ENCODE measurements around the gene RNF7. TPM values are rescaled to one million over a fixed set of nuclear protein-coding genes. Genes with fewer than 3 reads are reported as not detected.

RNF7 gene
- total and polyA plus RNA-seq, 2 of the 4 experiments (the other 2 are of a cell fraction) = 98.7 to 149 TPM

- 0 out of 2 replicates have a peak overlapping the region, but pooled peaks have one; percentile 57 for H3K56ac ChIP-seq (ENCODE audit: extremely low read depth, insufficient read depth, low read length)
- peak overlapping the region; percentile 92 for H2BK5ac ChIP-seq (ENCODE audit: low read depth, low read length, poor library complexity, severe bottlenecking)
- H4K8ac ChIP-seq (ENCODE audit: low read depth in 2 of 2, low read length in 2 of 2) = peak overlapping the region; percentile 41 to 98
- H3K27me3 ChIP-seq (ENCODE audit: control insufficient read depth, insufficient read depth, low read length) = no peaks in the 10 kb centered on the region
- peak overlapping the region; percentile 88 for H3K18ac ChIP-seq (ENCODE audit: low read depth, low read length)
- H2BK20ac ChIP-seq (ENCODE audit: low read depth, low read length) = peak overlapping the region; percentile 99; the same call in 1 of the 2 replicates
- no peak overlapping the region for H3K4me3 ChIP-seq (ENCODE audit: insufficient read depth, low read depth, low read length)
- H2AFZ ChIP-seq (replicated peaks; ENCODE audit: low read length, poor library complexity) = peak overlapping the region; percentile 69
- TF ChIP-seq CTCF (conservative IDR thresholded peaks at IDR 0.05; ENCODE audit: low read depth, low read length) (no peak), POLR2A (IDR thresholded peaks at IDR 0.05; ENCODE audit: low read depth, low read length) (no peak), BHLHE40 (IDR thresholded peaks at IDR 0.05; ENCODE audit: low read depth, low read length) (no peak), MAFK (IDR thresholded peaks at IDR 0.05; ENCODE audit: low read depth, low read length) (no peak), USF2 (IDR thresholded peaks at IDR 0.05; ENCODE audit: low read depth, low read length) (no peak), CEBPB (IDR thresholded peaks at IDR 0.05; ENCODE audit: low read depth, low read length) (no peak), CHD1 (IDR thresholded peaks at IDR 0.05; ENCODE audit: low read depth, low read length) (no peak), RFX5 (IDR thresholded peaks at IDR 0.05; ENCODE audit: low read depth, low read length) (no peak)
- H3K4me2 ChIP-seq (ENCODE audit: low read depth, low read length) = peak overlapping the region; percentile 44; the same call in 1 of the 2 replicates
- no TSS peak for BruUV-seq (replicated peaks)
- ChIA-PET POLR2A (ENCODE audit: unreplicated experiment) (no interaction called here), CTCF (no interaction called here)
- peak; percentile 77 for ATAC-seq (ENCODE audit: low read depth)
- H2BK15ac ChIP-seq (ENCODE audit: low read depth, low read length) = peak overlapping the region; percentile 97; the same call in 2 of the 3 replicates
- H2BK120ac ChIP-seq (ENCODE audit: low read depth, low read length) = peak overlapping the region; percentile 100
- dilution Hi-C loops (cut with HindIII; ENCODE audit: low sequenced_read_pairs, unreplicated experiment) = no loop called here
- WGBS, 2 experiments (ENCODE audit: extremely low coverage in 2 of 2, insufficient read length in 1 of 2) = no CpG with 5 or more reads among the region's 2 CpGs
- H3K9ac ChIP-seq (ENCODE audit: low read depth, low read length) = no peak overlapping the region
- in situ Hi-C loops (cut with MboI; ENCODE audit: low sequenced_read_pairs) = no loop called here
- peak overlapping the region; percentile 99 for H3K4ac ChIP-seq (ENCODE audit: low read depth, low read length)
- H3K36me3 ChIP-seq (ENCODE audit: control insufficient read depth, insufficient read depth, low read length) = no peaks in the 10 kb centered on the region
- H4K5ac ChIP-seq (ENCODE audit: low read depth, low read length) = peak overlapping the region; percentile 74
- peak overlapping the region; percentile 96 for H3K27ac ChIP-seq (ENCODE audit: insufficient read depth, low read length)
- no peaks in the 10 kb centered on the region for H4K20me1 ChIP-seq (ENCODE audit: insufficient read depth, low read length)
- no peaks in the 10 kb centered on the region for H3K9me3 ChIP-seq (ENCODE audit: control insufficient read depth, insufficient read depth, low read length)
- peak overlapping the region; percentile 69 for H2AK9ac ChIP-seq (replicated peaks; ENCODE audit: low read depth, low read length, poor library complexity)
- peak overlapping the region; percentile 96 for H4K91ac ChIP-seq (ENCODE audit: insufficient read depth, low read depth, low read length)
- peaks cover 14% of the 10 kb centered on the region for H3K4me1 ChIP-seq (ENCODE audit: control insufficient read depth, insufficient read depth, low read length)
- intact Hi-C loops (cut with micrococcal nuclease) = loop anchor here (2.0 kb wide), 1 partner anchor 17 kb away; no protein-coding TSS in a partner anchor
- DNase-seq = peak; percentile 64
- H3K79me1 ChIP-seq (ENCODE audit: low read depth in 1 of 2, low read length in 2 of 2) = peaks cover 0 to 3% of the 10 kb centered on the region in 2 experiments; a peak in 2 of 4 replicates
- peak overlapping the region; percentile 93 for H3K23ac ChIP-seq (ENCODE audit: low read depth, low read length)
- H3K14ac ChIP-seq (replicated peaks; ENCODE audit: low read depth, low read length) = peak overlapping the region; percentile 98
- peaks cover 14% of the 10 kb centered on the region for H3K9me1 ChIP-seq (ENCODE audit: insufficient read depth, low read length)
- H2AK5ac ChIP-seq (ENCODE audit: low read depth, low read length) = peak overlapping the region; percentile 94; the same call in 1 of the 2 replicates
Measured at GRCh38 chr3:141707741-141708203, 30.3 kb upstream of the RNF7 start.

Data from IMR-90 (cell line).